Measurements from ENCODE around the gene LDB2. TPM values are rescaled to one million over a fixed set of nuclear protein-coding genes. Genes with fewer than 3 reads are reported as not detected.

Gene LDB2
- total RNA-seq, 1 experiment from 2014 or later, result not detected

- CTCF ChIA-PET, result no interaction called here
- no peaks in the 10 kb centered on the region for H3K79me2 ChIP-seq (ENCODE audit: low read depth)
- BruUV-seq (replicated peaks), result no TSS peak
- H3K36me3 ChIP-seq (ENCODE audit: low read depth), result no peaks in the 10 kb centered on the region
- H3K27ac ChIP-seq, result no peak overlapping the region
- no peaks in the 10 kb centered on the region for H4K20me1 ChIP-seq (ENCODE audit: insufficient read depth)
- H3K4me3 ChIP-seq, result no peak overlapping the region
- H3K27me3 ChIP-seq (ENCODE audit: insufficient read depth, low read depth), result peaks cover 8% of the 10 kb centered on the region
- no peak for DNase-seq
- no peak overlapping the region for H2AFZ ChIP-seq
- H3K4me1 ChIP-seq (replicated peaks; ENCODE audit: insufficient read depth), result no peaks in the 10 kb centered on the region
- H3F3A ChIP-seq (ENCODE audit: insufficient read depth, low read depth), result no peaks in the 10 kb centered on the region
- no peaks in the 10 kb centered on the region for H3K9me3 ChIP-seq (ENCODE audit: insufficient read depth, low read depth)
- intact Hi-C loops (cut with micrococcal nuclease; ENCODE audit: unreplicated experiment), result no loop called here
- H3K4me2 ChIP-seq, result no peak overlapping the region
- H3K9me2 ChIP-seq (ENCODE audit: insufficient read depth), result no peaks in the 10 kb centered on the region
- TF ChIP-seq CTCF (conservative IDR thresholded peaks at IDR 0.05) (no peak), EZH2 (IDR thresholded peaks at IDR 0.05; ENCODE audit: low read depth) (no peak)
- POLR2A ChIA-PET (ENCODE audit: unreplicated experiment), result no interaction called here
Observed at GRCh38 chr4:16775411-16776154, 122.9 kb downstream of the LDB2 start.

- H3K4me1 ChIP-seq (replicated peaks; ENCODE audit: insufficient read depth), result no peaks in the 10 kb centered on the region
- no peaks in the 10 kb centered on the region for H4K20me1 ChIP-seq (ENCODE audit: insufficient read depth)
- ChIA-PET CTCF (no interaction called here), POLR2A (ENCODE audit: unreplicated experiment) (no interaction called here)
- H3F3A ChIP-seq (ENCODE audit: insufficient read depth, low read depth), result no peaks in the 10 kb centered on the region
- intact Hi-C loops (cut with micrococcal nuclease; ENCODE audit: unreplicated experiment), result no loop called here
- H3K36me3 ChIP-seq (ENCODE audit: low read depth), result no peaks in the 10 kb centered on the region
- BruUV-seq (replicated peaks), result no TSS peak
- H2AFZ ChIP-seq, result no peak overlapping the region
- TF ChIP-seq EZH2 (IDR thresholded peaks at IDR 0.05; ENCODE audit: low read depth), result no peak
- TF ChIP-seq CTCF (conservative IDR thresholded peaks at IDR 0.05), result no peak
- H3K4me2 ChIP-seq, result no peak overlapping the region
- no peaks in the 10 kb centered on the region for H3K79me2 ChIP-seq (ENCODE audit: low read depth)
- no peak overlapping the region for H3K4me3 ChIP-seq
- H3K27ac ChIP-seq, result no peak overlapping the region
- no peaks in the 10 kb centered on the region for H3K9me2 ChIP-seq (ENCODE audit: insufficient read depth)
- DNase-seq, result no peak
- peaks cover 8% of the 10 kb centered on the region for H3K27me3 ChIP-seq (ENCODE audit: insufficient read depth, low read depth)
- no peaks in the 10 kb centered on the region for H3K9me3 ChIP-seq (ENCODE audit: insufficient read depth, low read depth)
Observed at GRCh38 chr4:16772366-16772850, 126.0 kb downstream of the LDB2 start.

GRCh38 chr4:16770710-16771285, 127.6 kb downstream of the LDB2 start:
- intact Hi-C loops (cut with micrococcal nuclease; ENCODE audit: unreplicated experiment), result no loop called here
- Histone ChIP-seq H2AFZ (no peak overlapping the region), H3K27ac (no peak overlapping the region), H3F3A (ENCODE audit: insufficient read depth, low read depth) (no peaks in the 10 kb centered on the region), H3K79me2 (ENCODE audit: low read depth) (no peaks in the 10 kb centered on the region), H3K4me1 (replicated peaks; ENCODE audit: insufficient read depth) (no peaks in the 10 kb centered on the region), H3K27me3 (ENCODE audit: insufficient read depth, low read depth) (no peaks in the 10 kb centered on the region), H3K36me3 (ENCODE audit: low read depth) (no peaks in the 10 kb centered on the region), H3K4me2 (no peak overlapping the region), H3K9me3 (ENCODE audit: insufficient read depth, low read depth) (no peaks in the 10 kb centered on the region), H3K4me3 (no peak overlapping the region), H4K20me1 (ENCODE audit: insufficient read depth) (no peaks in the 10 kb centered on the region), H3K9me2 (ENCODE audit: insufficient read depth) (no peaks in the 10 kb centered on the region)
- TF ChIP-seq EZH2 (IDR thresholded peaks at IDR 0.05; ENCODE audit: low read depth), result no peak
- no peak for TF ChIP-seq CTCF (conservative IDR thresholded peaks at IDR 0.05)
- ChIA-PET POLR2A (ENCODE audit: unreplicated experiment) (no interaction called here), CTCF (no interaction called here)
- BruUV-seq (replicated peaks), result no TSS peak
- DNase-seq, result no peak
